ENCODE measurements around the gene NPHP4.

Gene NPHP4

DNA sequence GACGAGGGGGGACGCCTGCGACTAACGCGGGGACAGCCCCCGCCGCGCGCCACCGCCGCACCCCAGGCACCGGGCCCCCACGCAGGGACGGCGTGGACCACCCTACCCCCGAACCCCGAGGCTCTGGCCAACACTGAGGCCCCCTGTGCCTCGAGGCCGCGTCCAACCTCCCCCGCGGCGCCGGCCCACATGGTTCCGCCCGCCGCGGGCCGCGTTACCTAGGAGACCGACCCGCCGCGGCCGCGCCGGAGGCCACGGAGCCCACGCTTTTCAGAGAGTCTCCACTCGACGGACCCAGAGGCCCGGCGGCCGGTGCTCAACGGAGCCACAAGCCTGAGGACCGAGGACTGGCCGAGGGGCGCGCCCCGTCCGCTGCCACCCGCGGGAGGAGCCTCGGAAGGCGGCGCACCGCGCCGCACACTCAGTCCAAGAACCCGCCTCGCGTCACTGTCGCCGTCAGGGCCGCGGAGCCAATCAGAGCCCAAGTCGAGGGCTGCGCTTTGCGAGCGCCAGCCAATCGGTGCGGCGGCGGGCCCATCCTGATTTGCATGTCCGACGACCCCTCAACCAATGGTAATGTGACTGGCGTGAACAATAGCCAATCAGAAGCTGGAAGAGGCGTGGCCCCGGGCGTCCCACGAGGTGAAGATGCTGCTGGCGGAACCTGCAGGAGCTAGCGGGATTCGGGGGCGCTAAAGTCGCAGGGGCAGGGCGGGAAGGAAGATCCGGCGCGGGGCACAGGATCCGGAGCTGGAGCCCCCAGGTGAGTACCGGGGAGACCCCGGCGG is at the start of gene NPHP4:
Gene NPHP4 (minus strand): TSS at position 400 of the 788 bp plus-strand sequence. CDS start 6,136 bp downstream, outside the sequence.
- Histone ChIP-seq H3K4me1 (ENCODE audit: insufficient read depth, low read length, severe bottlenecking) (peaks cover 26% of the 10 kb centered on the region), H3K36me3 (ENCODE audit: insufficient read depth, low read length) (no peaks in the 10 kb centered on the region), H3K4me2 (ENCODE audit: low read length) (peak within 1 kb of the TSS; percentile 99), H2AFZ (ENCODE audit: low read length) (peak within 1 kb of the TSS; percentile 48; the same call in 1 of the 2 replicates), H3K27ac (ENCODE audit: low read depth, low read length, poor library complexity, severe bottlenecking) (peak within 1 kb of the TSS; percentile 68), H3K9ac (ENCODE audit: low read length) (peak within 1 kb of the TSS; percentile 85), H3F3A (ENCODE audit: insufficient read depth, low read length) (no peaks in the 10 kb centered on the region), H4K20me1 (ENCODE audit: insufficient read depth, low read length) (no peaks in the 10 kb centered on the region), H3K9me3 (ENCODE audit: low read length) (no peaks in the 10 kb centered on the region), H3K27me3 (ENCODE audit: insufficient read depth, low read length) (no peaks in the 10 kb centered on the region), H3K9me2 (ENCODE audit: low read depth, low read length) (no peaks in the 10 kb centered on the region), H3K4me3 (ENCODE audit: low read depth, low read length, poor library complexity, severe bottlenecking) (peak within 1 kb of the TSS; percentile 94), H3K79me2 (ENCODE audit: insufficient read depth, low read length) (no peaks in the 10 kb centered on the region)
- TF ChIP-seq, protein P1, sequence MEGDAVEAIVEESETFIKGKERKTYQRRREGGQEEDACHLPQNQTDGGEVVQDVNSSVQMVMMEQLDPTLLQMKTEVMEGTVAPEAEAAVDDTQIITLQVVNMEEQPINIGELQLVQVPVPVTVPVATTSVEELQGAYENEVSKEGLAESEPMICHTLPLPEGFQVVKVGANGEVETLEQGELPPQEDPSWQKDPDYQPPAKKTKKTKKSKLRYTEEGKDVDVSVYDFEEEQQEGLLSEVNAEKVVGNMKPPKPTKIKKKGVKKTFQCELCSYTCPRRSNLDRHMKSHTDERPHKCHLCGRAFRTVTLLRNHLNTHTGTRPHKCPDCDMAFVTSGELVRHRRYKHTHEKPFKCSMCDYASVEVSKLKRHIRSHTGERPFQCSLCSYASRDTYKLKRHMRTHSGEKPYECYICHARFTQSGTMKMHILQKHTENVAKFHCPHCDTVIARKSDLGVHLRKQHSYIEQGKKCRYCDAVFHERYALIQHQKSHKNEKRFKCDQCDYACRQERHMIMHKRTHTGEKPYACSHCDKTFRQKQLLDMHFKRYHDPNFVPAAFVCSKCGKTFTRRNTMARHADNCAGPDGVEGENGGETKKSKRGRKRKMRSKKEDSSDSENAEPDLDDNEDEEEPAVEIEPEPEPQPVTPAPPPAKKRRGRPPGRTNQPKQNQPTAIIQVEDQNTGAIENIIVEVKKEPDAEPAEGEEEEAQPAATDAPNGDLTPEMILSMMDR (IDR thresholded peaks at IDR 0.05; ENCODE audit: low read length), result no peak; the same call in 1 of the 2 replicates
- TF ChIP-seq EZH2 (IDR thresholded peaks at IDR 0.05; ENCODE audit: borderline replicate concordance, low read length), result no peak

DNA sequence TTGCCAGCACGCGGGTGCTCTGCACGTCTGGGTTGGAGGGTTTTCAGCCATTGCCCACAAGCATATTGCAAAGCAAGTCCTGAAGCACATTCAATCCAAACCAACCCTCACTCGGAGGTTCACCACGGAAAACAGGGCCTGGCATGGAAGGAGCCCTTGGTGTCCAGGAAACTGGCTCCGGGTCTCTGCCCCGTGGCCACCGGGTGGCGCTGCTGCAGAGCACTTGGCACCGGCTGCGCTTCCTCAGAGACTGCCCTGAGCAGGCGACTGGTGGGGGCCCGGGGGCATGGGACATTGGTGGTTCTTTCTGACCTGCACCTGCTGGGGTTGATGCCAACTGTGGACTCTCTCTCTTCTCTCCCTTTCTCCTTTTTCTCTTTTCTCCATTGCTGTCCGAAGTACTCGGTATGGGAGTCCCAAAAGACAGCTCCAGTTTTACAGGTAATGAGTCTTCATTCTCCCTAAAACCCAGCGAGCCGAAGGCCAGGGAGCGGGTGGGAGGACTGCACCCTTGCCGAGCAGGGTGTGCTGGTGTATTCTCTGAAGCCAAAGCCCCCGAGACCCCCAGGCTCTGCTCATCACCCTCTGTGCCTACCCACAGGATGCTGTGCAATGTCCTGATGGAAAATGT is 49.3 kb upstream of the NPHP4 start:
- H3F3A ChIP-seq (ENCODE audit: insufficient read depth, low read length), result no peaks in the 10 kb centered on the region
- H3K36me3 ChIP-seq (ENCODE audit: insufficient read depth, low read length), result peaks cover 51% of the 10 kb centered on the region; the same call in 1 of the 2 replicates
- H2AFZ ChIP-seq (ENCODE audit: low read length), result no peak overlapping the region
- TF ChIP-seq, protein P1 (IDR thresholded peaks at IDR 0.05; ENCODE audit: low read length), result peak; percentile 70
- no peak for TF ChIP-seq EZH2 (IDR thresholded peaks at IDR 0.05; ENCODE audit: borderline replicate concordance, low read length)
- H3K4me2 ChIP-seq (ENCODE audit: low read length), result no peak overlapping the region
- no peaks in the 10 kb centered on the region for H3K27me3 ChIP-seq (ENCODE audit: insufficient read depth, low read length)
- H3K9ac ChIP-seq (ENCODE audit: low read length), result no peak overlapping the region
- H3K9me2 ChIP-seq (ENCODE audit: low read depth, low read length), result no peaks in the 10 kb centered on the region
- H3K4me3 ChIP-seq (ENCODE audit: low read depth, low read length, poor library complexity, severe bottlenecking), result no peak overlapping the region
- no peaks in the 10 kb centered on the region for H3K79me2 ChIP-seq (ENCODE audit: insufficient read depth, low read length)
- peaks cover 5% of the 10 kb centered on the region for H3K4me1 ChIP-seq (ENCODE audit: insufficient read depth, low read length, severe bottlenecking)
- no peaks in the 10 kb centered on the region for H4K20me1 ChIP-seq (ENCODE audit: insufficient read depth, low read length)
- no peaks in the 10 kb centered on the region for H3K9me3 ChIP-seq (ENCODE audit: low read length)
- no peak overlapping the region for H3K27ac ChIP-seq (ENCODE audit: low read depth, low read length, poor library complexity, severe bottlenecking)

DNA sequence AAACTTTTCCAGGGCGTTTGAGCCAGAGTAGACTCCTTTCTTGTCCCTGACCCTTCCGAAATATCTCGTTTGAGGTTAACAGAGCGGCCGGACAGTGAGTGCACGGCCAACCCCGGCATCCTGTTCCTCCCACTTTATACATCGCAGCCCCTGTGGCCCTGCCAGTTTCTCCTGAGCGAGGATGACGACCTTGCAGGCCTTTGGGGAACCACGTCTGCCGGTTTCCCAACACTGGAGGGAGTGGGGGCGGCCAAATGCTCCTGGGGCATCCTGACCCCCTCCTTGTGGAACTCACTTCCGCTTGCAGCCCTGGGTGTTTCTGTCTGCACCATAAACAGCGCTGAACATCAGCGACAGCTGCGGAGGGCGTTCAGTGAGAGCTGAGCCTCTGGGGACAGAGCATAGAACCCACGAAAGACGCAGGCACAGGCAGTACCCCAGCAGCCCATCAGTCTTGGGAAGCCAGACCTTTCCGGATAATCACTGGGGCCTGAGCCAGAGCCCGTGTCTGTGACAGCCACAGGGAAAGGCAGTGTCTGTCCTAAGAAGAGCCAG is 48.7 kb upstream of the NPHP4 start:
- TF ChIP-seq, protein P1 (IDR thresholded peaks at IDR 0.05; ENCODE audit: low read length), result no peak
- no peak for TF ChIP-seq EZH2 (IDR thresholded peaks at IDR 0.05; ENCODE audit: borderline replicate concordance, low read length)
- no peak overlapping the region for H2AFZ ChIP-seq (ENCODE audit: low read length)
- H3K9ac ChIP-seq (ENCODE audit: low read length), result no peak overlapping the region
- H3K27me3 ChIP-seq (ENCODE audit: insufficient read depth, low read length), result no peaks in the 10 kb centered on the region
- H3K27ac ChIP-seq (ENCODE audit: low read depth, low read length, poor library complexity, severe bottlenecking), result no peak overlapping the region
- peaks cover 5% of the 10 kb centered on the region for H3K4me1 ChIP-seq (ENCODE audit: insufficient read depth, low read length, severe bottlenecking)
- no peaks in the 10 kb centered on the region for H3K9me3 ChIP-seq (ENCODE audit: low read length)
- no peak overlapping the region for H3K4me3 ChIP-seq (ENCODE audit: low read depth, low read length, poor library complexity, severe bottlenecking)
- no peaks in the 10 kb centered on the region for H3F3A ChIP-seq (ENCODE audit: insufficient read depth, low read length)
- no peak overlapping the region for H3K4me2 ChIP-seq (ENCODE audit: low read length)
- no peaks in the 10 kb centered on the region for H4K20me1 ChIP-seq (ENCODE audit: insufficient read depth, low read length)
- no peaks in the 10 kb centered on the region for H3K9me2 ChIP-seq (ENCODE audit: low read depth, low read length)
- no peaks in the 10 kb centered on the region; the same call in 1 of the 2 replicates for H3K79me2 ChIP-seq (ENCODE audit: insufficient read depth, low read length)
- H3K36me3 ChIP-seq (ENCODE audit: insufficient read depth, low read length), result peaks cover 51% of the 10 kb centered on the region; the same call in 1 of the 2 replicates

Data from OCI-LY1 (cell line).